Measurements from ENCODE around the gene MKI67. TPM values are rescaled to one million over a fixed set of nuclear protein-coding genes. Genes with fewer than 3 reads are reported as not detected.

The MKI67 gene
- total RNA-seq, 2 donors from 2014 or later: 74.8 to 90.5 TPM

DNA sequence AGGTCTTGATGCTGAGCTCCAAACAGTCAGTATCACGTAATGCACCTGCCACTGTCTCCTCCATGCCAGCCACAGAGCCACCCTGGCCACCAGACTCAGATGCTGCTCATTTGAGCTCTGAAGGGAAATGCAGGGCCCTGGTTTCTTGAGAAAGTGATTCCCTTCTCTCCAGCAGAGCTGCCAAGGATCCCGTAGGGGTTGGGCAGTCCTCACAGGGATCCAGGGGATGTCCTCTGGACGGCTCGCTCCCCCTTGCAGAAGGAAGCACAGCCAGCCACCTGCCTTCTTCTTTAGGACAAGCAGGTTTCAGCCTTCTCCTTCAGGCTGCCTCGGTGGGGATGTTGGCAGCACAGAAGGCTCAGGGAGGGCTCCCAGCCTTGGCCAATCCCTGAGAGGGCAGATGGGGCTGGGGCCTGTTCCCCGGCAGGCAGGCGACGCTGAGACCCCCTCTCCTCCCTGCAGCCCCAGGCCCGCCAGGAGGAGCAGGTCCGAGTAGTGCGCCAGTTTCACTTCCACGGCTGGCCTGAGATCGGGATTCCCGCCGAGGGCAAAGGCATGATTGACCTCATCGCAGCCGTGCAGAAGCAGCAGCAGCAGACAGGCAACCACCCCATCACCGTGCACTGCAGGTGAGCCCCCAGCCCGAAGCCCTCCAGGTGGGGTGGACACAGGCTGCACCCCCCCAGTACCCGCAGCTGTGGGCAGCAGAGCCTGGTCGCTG, 48.9 kb downstream of the MKI67 start:
- no peaks in the 10 kb centered on the region for H3K9me3 Mint-ChIP-seq

DNA sequence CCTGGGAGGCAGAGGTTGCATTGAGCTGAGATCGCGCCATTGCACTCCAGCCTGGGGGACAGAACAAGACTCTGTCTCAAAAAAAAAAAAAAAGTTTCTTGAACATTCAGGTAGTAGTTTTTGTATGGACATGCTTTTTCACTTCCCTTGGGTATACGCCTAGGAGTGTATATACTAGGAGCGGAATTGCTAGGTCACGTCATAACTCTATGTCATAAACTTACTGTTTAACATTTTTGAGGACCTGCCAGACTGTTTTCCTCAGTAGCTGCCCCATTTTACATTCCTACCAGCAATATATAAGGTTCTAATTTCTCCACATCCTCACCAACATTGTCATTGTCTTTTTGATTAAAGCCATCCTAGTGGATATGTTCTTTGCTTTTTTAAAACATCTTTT, 51.6 kb downstream of the MKI67 start:
- no peak overlapping the region for H3K4me3 Mint-ChIP-seq
- no peaks in the 10 kb centered on the region for H3K27me3 ChIP-seq (ENCODE audit: control insufficient read depth, insufficient read depth, low read length, poor library complexity, severe bottlenecking)
- no peaks in the 10 kb centered on the region for H3K36me3 ChIP-seq (ENCODE audit: control insufficient read depth, insufficient read depth, low read length)
- H3K4me3 ChIP-seq (ENCODE audit: low read length): no peak overlapping the region
- no peaks in the 10 kb centered on the region for H3K9me3 Mint-ChIP-seq
- H3K9ac ChIP-seq (ENCODE audit: extremely low read depth, low read length, poor library complexity, severe bottlenecking): no peak overlapping the region
- TF ChIP-seq, protein P1, sequence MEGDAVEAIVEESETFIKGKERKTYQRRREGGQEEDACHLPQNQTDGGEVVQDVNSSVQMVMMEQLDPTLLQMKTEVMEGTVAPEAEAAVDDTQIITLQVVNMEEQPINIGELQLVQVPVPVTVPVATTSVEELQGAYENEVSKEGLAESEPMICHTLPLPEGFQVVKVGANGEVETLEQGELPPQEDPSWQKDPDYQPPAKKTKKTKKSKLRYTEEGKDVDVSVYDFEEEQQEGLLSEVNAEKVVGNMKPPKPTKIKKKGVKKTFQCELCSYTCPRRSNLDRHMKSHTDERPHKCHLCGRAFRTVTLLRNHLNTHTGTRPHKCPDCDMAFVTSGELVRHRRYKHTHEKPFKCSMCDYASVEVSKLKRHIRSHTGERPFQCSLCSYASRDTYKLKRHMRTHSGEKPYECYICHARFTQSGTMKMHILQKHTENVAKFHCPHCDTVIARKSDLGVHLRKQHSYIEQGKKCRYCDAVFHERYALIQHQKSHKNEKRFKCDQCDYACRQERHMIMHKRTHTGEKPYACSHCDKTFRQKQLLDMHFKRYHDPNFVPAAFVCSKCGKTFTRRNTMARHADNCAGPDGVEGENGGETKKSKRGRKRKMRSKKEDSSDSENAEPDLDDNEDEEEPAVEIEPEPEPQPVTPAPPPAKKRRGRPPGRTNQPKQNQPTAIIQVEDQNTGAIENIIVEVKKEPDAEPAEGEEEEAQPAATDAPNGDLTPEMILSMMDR (conservative IDR thresholded peaks at IDR 0.05): no peak
- H3K27me3 Mint-ChIP-seq (ENCODE audit: insufficient read depth): peaks cover 2% of the 10 kb centered on the region
- 87 to 96% methylated on average over 3 to 5 of the region's 5 CpGs for WGBS, 2 experiments (ENCODE audit: insufficient coverage in 1 of 2, insufficient read length in 1 of 2)
- H3K36me3 Mint-ChIP-seq (ENCODE audit: low read depth): no peaks in the 10 kb centered on the region
- no peak for DNase-seq
- no peaks in the 10 kb centered on the region for H3K4me1 Mint-ChIP-seq
- H3K9me3 ChIP-seq (ENCODE audit: control insufficient read depth, low read length): no peaks in the 10 kb centered on the region
- no peak overlapping the region for H3K27ac Mint-ChIP-seq
- H3K27ac ChIP-seq (ENCODE audit: low read depth, low read length): no peak overlapping the region
- H3K4me1 ChIP-seq (ENCODE audit: control insufficient read depth, insufficient read depth, low read length): no peaks in the 10 kb centered on the region

More for the DNA sequence above, 48.9 kb downstream of the MKI67 start:
- DNase-seq: no peak
- H3K36me3 Mint-ChIP-seq (ENCODE audit: low read depth): no peaks in the 10 kb centered on the region
- Histone ChIP-seq H3K27ac (ENCODE audit: low read depth, low read length) (no peak overlapping the region), H3K4me1 (ENCODE audit: control insufficient read depth, insufficient read depth, low read length) (no peaks in the 10 kb centered on the region), H3K9me3 (ENCODE audit: control insufficient read depth, low read length) (no peaks in the 10 kb centered on the region), H3K9ac (ENCODE audit: extremely low read depth, low read length, poor library complexity, severe bottlenecking) (no peak overlapping the region), H3K36me3 (ENCODE audit: control insufficient read depth, insufficient read depth, low read length) (no peaks in the 10 kb centered on the region), H3K4me3 (ENCODE audit: low read length) (no peak overlapping the region), H3K27me3 (ENCODE audit: control insufficient read depth, insufficient read depth, low read length, poor library complexity, severe bottlenecking) (no peaks in the 10 kb centered on the region)
- no peak overlapping the region for H3K27ac Mint-ChIP-seq
- no peak overlapping the region for H3K4me3 Mint-ChIP-seq
- WGBS, 2 experiments (ENCODE audit: insufficient coverage in 1 of 2, insufficient read length in 1 of 2): 94 to 98% methylated on average over 7 to 21 of the region's 21 CpGs
- TF ChIP-seq, protein P1 (conservative IDR thresholded peaks at IDR 0.05): no peak
- H3K27me3 Mint-ChIP-seq (ENCODE audit: insufficient read depth): peaks cover 3% of the 10 kb centered on the region
- no peaks in the 10 kb centered on the region for H3K4me1 Mint-ChIP-seq

DNA sequence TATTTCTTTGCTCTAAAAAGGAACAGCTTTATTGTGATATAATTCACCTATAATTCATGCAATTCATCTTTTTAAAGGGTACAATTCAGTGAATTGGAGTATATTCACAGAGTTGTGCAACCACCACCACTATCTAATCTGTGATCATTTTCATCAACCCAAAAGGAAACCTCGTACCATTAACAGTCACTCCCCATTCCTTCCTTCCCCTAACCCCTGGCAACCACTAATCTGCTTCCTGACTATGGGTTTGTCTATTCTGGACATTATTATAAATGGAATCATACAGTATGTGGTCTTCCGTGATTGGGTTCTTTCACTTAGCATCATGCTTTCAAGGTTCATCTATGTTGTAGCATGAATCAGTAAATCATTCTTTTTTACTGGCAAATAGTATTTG, 52.3 kb downstream of the MKI67 start:
- 96% methylated on average over 2 of the region's 2 CpGs; no CpG with 5 or more reads in 1 of the 2 experiments for WGBS, 2 experiments (ENCODE audit: insufficient coverage in 1 of 2, insufficient read length in 1 of 2)
- Histone ChIP-seq H3K27ac (ENCODE audit: low read depth, low read length) (no peak overlapping the region), H3K4me3 (ENCODE audit: low read length) (no peak overlapping the region), H3K9me3 (ENCODE audit: control insufficient read depth, low read length) (no peaks in the 10 kb centered on the region), H3K9ac (ENCODE audit: extremely low read depth, low read length, poor library complexity, severe bottlenecking) (no peak overlapping the region), H3K36me3 (ENCODE audit: control insufficient read depth, insufficient read depth, low read length) (no peaks in the 10 kb centered on the region), H3K4me1 (ENCODE audit: control insufficient read depth, insufficient read depth, low read length) (no peaks in the 10 kb centered on the region), H3K27me3 (ENCODE audit: control insufficient read depth, insufficient read depth, low read length, poor library complexity, severe bottlenecking) (no peaks in the 10 kb centered on the region)
- H3K36me3 Mint-ChIP-seq (ENCODE audit: low read depth): no peaks in the 10 kb centered on the region
- H3K27me3 Mint-ChIP-seq (ENCODE audit: insufficient read depth): peaks cover 2% of the 10 kb centered on the region
- no peaks in the 10 kb centered on the region for H3K9me3 Mint-ChIP-seq
- H3K4me1 Mint-ChIP-seq: no peaks in the 10 kb centered on the region
- no peak overlapping the region for H3K27ac Mint-ChIP-seq
- no peak for DNase-seq
- H3K4me3 Mint-ChIP-seq: no peak overlapping the region
- TF ChIP-seq, protein P1 (conservative IDR thresholded peaks at IDR 0.05): no peak

Data from endodermal cell (in vitro differentiated cells).